Measurements from ENCODE around the gene PMFBP1. TPM values are rescaled to one million over a fixed set of nuclear protein-coding genes. Genes with fewer than 3 reads are reported as not detected.

Gene PMFBP1
- total RNA-seq, 1 donor from 2014 or later: not detected

- DNase-seq: no peak
Measured at GRCh38 chr16:72129976-72130656, 41.8 kb downstream of the PMFBP1 start.

- no peak for DNase-seq
Measured at GRCh38 chr16:72128701-72129100, 43.3 kb downstream of the PMFBP1 start.

- peak; percentile 25 for DNase-seq
Measured at GRCh38 chr16:72126429-72126765, 45.6 kb downstream of the PMFBP1 start.

GRCh38 chr16:72125635-72126428 lies 46.1 kb downstream of the PMFBP1 start:
- no peak for DNase-seq

GRCh38 chr16:72124761-72125634 lies 47.0 kb downstream of the PMFBP1 start:
- peak; percentile 89 for DNase-seq

- no peak for DNase-seq
Measured at GRCh38 chr16:72124148-72124547, 47.8 kb downstream of the PMFBP1 start.

GRCh38 chr16:72123426-72123825 lies 48.5 kb downstream of the PMFBP1 start:
- no peak for DNase-seq

- DNase-seq: no peak
Measured at GRCh38 chr16:72122916-72123315, 49.0 kb downstream of the PMFBP1 start.

- no peak for DNase-seq
Measured at GRCh38 chr16:72122308-72122707, 49.6 kb downstream of the PMFBP1 start.

- no peak for DNase-seq
Measured at GRCh38 chr16:72120026-72120425, 51.9 kb downstream of the PMFBP1 start.

- DNase-seq: no peak
Measured at GRCh38 chr16:72113616-72113945, 58.4 kb downstream of the PMFBP1 start.

- no peak for DNase-seq
Measured at GRCh38 chr16:72112906-72113615, 58.9 kb downstream of the PMFBP1 start.

- DNase-seq: no peak
Measured at GRCh38 chr16:72112452-72112792, 59.5 kb downstream of the PMFBP1 start.

- DNase-seq: no peak
Measured at GRCh38 chr16:72111657-72112451, 60.1 kb downstream of the PMFBP1 start.

- no peak for DNase-seq
Measured at GRCh38 chr16:72110662-72111615, 61.0 kb downstream of the PMFBP1 start.

GRCh38 chr16:72109966-72110530 lies 61.9 kb downstream of the PMFBP1 start:
- no peak for DNase-seq

- DNase-seq: no peak
Measured at GRCh38 chr16:72109300-72109699, 62.7 kb downstream of the PMFBP1 start.

- no peak for DNase-seq
Measured at GRCh38 chr16:72108353-72109102, 63.4 kb downstream of the PMFBP1 start.

GRCh38 chr16:72107371-72107770 lies 64.6 kb downstream of the PMFBP1 start:
- DNase-seq: no peak

- DNase-seq: no peak
Measured at GRCh38 chr16:72105978-72106377, 66.0 kb downstream of the PMFBP1 start.
